A673 (cell line): ENCODE data around the gene WASF2. TPM values are rescaled to one million over a fixed set of nuclear protein-coding genes. Genes with fewer than 3 reads are reported as not detected.

Source experiments
- BruUV-seq: library from RNA; stranded (reverse); fragments of 400-500 nt; replicated peaks from 2 replicates; lab custom pipeline; 2021; lab: Mats Ljungman, UMichigan
- CTCF ChIA-PET: fragments of 300-600 bp; sonication (Branson Sonifier 250); formaldehyde crosslinking; loops from one replicate; lab custom pipeline; 2022; ENCODE audit warnings: antibody characterized with exemption; lab: Charles Lee
- POLR2A ChIA-PET: fragments of 300-600 bp; sonication (Branson Sonifier 250); formaldehyde crosslinking; loops from one replicate; lab custom pipeline; 2022; ENCODE audit warnings: antibody characterized with exemption; ENCODE audit not compliant: low non-redundant PET; lab: Charles Lee
- DNase-seq: peaks from one replicate; pipeline ENCODE4 v3.0.0-alpha.2; 2015; ENCODE audit warnings: low spot score
- H3K27ac ChIP-seq: fragments of 200-600 bp; sonication (generic); 2 replicates; pipeline ENCODE4 v1.5.1; 2016; ENCODE audit warnings: mixed run types, low read depth, mild to moderate bottlenecking, mixed read lengths, antibody characterized with exemption, low read length; ENCODE audit not compliant: poor library complexity, severe bottlenecking
- H3K27me3 ChIP-seq: fragments of 200-600 bp; sonication (generic); replicated peaks from 2 replicates; pipeline ENCODE4 v1.6.1; 2017; ENCODE audit warnings: mixed run types, low read depth, mild to moderate bottlenecking, mixed read lengths, antibody characterized with exemption, low read length; ENCODE audit not compliant: insufficient read depth, poor library complexity
- H3K36me3 ChIP-seq: fragments of 200-600 bp; sonication (generic); 2 replicates; pipeline ENCODE4 v1.6.1; 2016; ENCODE audit warnings: mixed run types, mild to moderate bottlenecking, mixed read lengths, antibody characterized with exemption, low read length; ENCODE audit not compliant: insufficient read depth, poor library complexity, severe bottlenecking
- H3K4me1 ChIP-seq: fragments of 200-600 bp; sonication (generic); 2 replicates; pipeline ENCODE4 v1.6.1; 2017; ENCODE audit warnings: mixed run types, mild to moderate bottlenecking, mixed read lengths, antibody characterized with exemption, low read length; ENCODE audit not compliant: insufficient read depth, poor library complexity, severe bottlenecking
- H3K4me3 ChIP-seq: fragments of 200-600 bp; sonication (generic); 2 replicates; pipeline ENCODE4 v1.5.1; 2016; ENCODE audit warnings: low read depth, mixed run types, mild to moderate bottlenecking, mixed read lengths, low read length; ENCODE audit not compliant: poor library complexity, severe bottlenecking
- H3K9me3 ChIP-seq: fragments of 200-600 bp; sonication (generic); 2 replicates; pipeline ENCODE4 v1.6.1; 2016; ENCODE audit warnings: mixed run types, low read depth, mild to moderate bottlenecking, mixed read lengths, antibody characterized with exemption, low read length; ENCODE audit not compliant: poor library complexity, severe bottlenecking
- CTCF ChIP-seq: fragments of 300-800, 200-600 bp; sonication (generic); conservative IDR thresholded peaks from 2 replicates; pipeline ENCODE4 v1.5.1; 2017; ENCODE audit warnings: low read depth, mild to moderate bottlenecking, antibody characterized with exemption, low read length, moderate library complexity, mixed read lengths
- EZH2 ChIP-seq: fragments of 200-600 bp; sonication (generic); IDR thresholded peaks from 2 replicates; pipeline ENCODE4 v1.6.1; 2017; ENCODE audit warnings: borderline replicate concordance, low read depth, mild to moderate bottlenecking, mixed read lengths, antibody characterized with exemption, low read length; ENCODE audit not compliant: poor library complexity, severe bottlenecking
- intact Hi-C: fragments of 100-400 bp; cut with micrococcal nuclease; formaldehyde crosslinking; loops from one replicate; pipeline ENCODE4 v1.10.0; 2022; ENCODE audit not compliant: unreplicated experiment
- total RNA-seq: library from RNA; stranded (reverse); gene quantifications from 2 replicates; pipeline ENCODE4 v1.2.3, GENCODE V29; 2021

WASF2 gene
- total RNA-seq, 1 experiment from 2014 or later, result 133 TPM

- POLR2A ChIA-PET, result no interaction called here
- H3K4me1 ChIP-seq, result peaks cover 38% of the 10 kb centered on the region
- no peaks in the 10 kb centered on the region for H3K27me3 ChIP-seq
- TF ChIP-seq EZH2 (no peak), CTCF (no peak)
- BruUV-seq, result no TSS peak
- no peaks in the 10 kb centered on the region for H3K9me3 ChIP-seq
- H3K27ac ChIP-seq, result no peak overlapping the region
- intact Hi-C loops, result no loop called here
- peaks cover 15% of the 10 kb centered on the region for H3K36me3 ChIP-seq
- CTCF ChIA-PET, result no interaction called here
- no peak overlapping the region for H3K4me3 ChIP-seq
- DNase-seq, result no peak
These were observed 62.6 kb downstream of the WASF2 start for GRCh38 chr1:27427329-27427728.

GRCh38 chr1:27423709-27424108 is 66.3 kb downstream of the WASF2 start:
- Histone ChIP-seq H3K36me3 (peaks cover 17% of the 10 kb centered on the region), H3K9me3 (no peaks in the 10 kb centered on the region), H3K27me3 (no peaks in the 10 kb centered on the region), H3K27ac (no peak overlapping the region), H3K4me1 (peaks cover 9% of the 10 kb centered on the region), H3K4me3 (no peak overlapping the region)
- POLR2A ChIA-PET, result no interaction called here
- CTCF ChIA-PET, result no interaction called here
- TF ChIP-seq EZH2 (no peak), CTCF (no peak)
- BruUV-seq, result no TSS peak
- no peak for DNase-seq
- intact Hi-C loops, result no loop called here

- H3K4me3 ChIP-seq, result no peak overlapping the region
- POLR2A ChIA-PET, result no interaction called here
- BruUV-seq, result no TSS peak
- no peaks in the 10 kb centered on the region for H3K9me3 ChIP-seq
- H3K36me3 ChIP-seq, result peaks cover 51% of the 10 kb centered on the region
- no peak overlapping the region for H3K27ac ChIP-seq
- CTCF ChIA-PET, result no interaction called here
- TF ChIP-seq CTCF (no peak), EZH2 (no peak)
- no peak for DNase-seq
- no peaks in the 10 kb centered on the region for H3K27me3 ChIP-seq
- intact Hi-C loops, result no loop called here
- no peaks in the 10 kb centered on the region for H3K4me1 ChIP-seq
These were observed 71.4 kb downstream of the WASF2 start for GRCh38 chr1:27418326-27419185.
